ENCODE measurements around the gene CDKAL1.

CDKAL1 gene

DNA sequence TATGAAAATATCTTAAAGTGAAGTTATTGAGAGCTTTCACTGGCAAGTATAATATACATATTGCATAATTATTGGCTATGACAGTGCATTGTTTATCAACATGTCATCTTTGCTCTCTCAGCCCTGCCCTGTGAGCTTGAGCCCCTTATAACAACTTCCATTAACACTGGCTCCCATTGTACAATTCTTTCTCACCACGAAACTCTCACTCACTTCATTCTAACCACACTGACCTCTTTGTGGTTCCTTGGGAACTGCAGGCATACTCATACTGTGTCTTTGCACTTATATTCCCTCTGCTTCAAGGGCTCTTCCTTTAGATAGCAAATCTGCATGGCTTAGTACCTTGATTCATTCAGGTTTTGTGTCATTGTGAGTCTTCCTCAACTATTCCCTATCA is 411.8 kb downstream of the CDKAL1 start:
- H3K4me3 ChIP-seq (ENCODE audit: low read depth, low read length): no peak overlapping the region

DNA sequence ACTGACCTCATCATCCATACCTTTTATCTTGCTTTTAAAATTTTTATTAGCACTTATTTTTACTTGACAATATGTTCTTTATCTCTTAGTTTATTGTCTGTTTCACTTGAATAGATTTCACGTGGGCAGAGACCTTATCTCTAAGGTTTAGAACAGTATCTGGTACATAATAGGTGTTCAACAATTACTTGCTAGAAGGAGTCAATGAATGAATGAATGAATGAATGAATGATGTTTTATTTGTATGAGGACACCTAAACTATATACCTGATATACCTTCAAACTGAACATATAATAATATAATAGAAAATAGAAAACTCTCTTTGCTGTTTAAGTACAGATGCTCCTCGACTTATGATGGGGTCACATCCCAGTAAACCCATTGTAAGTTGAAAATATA is 412.6 kb downstream of the CDKAL1 start:
- no peak overlapping the region for H3K4me3 ChIP-seq (ENCODE audit: low read depth, low read length)

DNA sequence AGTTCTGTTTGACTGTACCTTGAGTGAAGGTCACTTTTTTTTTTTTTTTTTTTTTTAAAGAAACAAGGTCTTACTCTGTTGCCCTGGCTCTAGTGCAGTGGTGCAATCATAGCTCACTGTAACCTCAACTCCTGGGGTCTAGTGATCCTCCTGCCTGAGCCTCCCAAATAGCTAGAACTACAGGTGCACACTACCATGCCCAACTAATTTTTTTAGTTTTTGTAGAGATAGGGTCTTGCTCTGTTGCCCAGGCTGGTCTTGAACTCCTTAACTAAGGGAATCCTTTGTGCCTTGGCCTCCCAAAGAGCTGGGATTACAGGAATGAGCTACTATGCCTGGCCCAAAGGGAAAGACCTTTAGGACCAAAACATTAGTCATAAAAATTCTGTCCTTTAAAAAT is 413.7 kb downstream of the CDKAL1 start:
- H3K4me3 ChIP-seq (ENCODE audit: low read depth, low read length): no peak overlapping the region

DNA sequence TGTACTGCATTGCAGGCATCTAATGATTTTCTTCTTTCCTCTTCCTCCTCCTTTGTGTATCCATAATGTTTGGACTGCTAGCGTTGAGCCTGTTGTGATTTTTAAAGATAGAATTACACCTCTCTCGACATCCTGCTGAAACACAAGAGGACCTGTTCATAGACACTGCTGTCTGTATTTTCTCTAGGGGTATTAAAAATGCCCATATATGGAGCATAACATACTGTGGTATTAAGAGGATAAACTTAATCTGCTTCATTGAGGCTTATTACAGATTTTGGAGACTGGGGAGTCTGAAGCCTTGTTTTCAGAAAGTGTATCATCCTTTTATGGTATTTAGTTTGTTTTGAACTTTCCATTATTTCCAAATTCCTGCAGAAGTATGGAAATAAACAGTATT is 414.3 kb downstream of the CDKAL1 start:
- H3K4me3 ChIP-seq (ENCODE audit: low read depth, low read length): no peak overlapping the region

DNA sequence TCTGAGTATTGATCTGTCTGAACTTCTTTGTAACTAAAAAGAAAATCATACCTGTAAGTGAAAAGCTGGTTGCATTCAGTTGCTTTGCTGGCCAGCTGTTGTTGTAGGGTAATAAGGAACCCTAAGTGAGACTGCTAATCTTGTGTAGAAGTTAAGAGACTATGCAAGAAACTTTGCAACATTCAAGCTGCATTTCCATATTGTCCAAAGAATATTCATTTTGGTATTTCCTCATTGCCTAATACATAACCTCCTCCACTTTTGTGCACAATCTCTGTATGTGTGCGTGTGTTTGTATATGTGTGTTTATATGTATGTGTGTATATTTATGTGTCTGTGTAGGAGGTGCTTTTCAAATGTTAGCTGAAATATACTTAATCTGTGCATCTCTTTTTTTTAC is 414.9 kb downstream of the CDKAL1 start:
- no peak overlapping the region for H3K4me3 ChIP-seq (ENCODE audit: low read depth, low read length)

DNA sequence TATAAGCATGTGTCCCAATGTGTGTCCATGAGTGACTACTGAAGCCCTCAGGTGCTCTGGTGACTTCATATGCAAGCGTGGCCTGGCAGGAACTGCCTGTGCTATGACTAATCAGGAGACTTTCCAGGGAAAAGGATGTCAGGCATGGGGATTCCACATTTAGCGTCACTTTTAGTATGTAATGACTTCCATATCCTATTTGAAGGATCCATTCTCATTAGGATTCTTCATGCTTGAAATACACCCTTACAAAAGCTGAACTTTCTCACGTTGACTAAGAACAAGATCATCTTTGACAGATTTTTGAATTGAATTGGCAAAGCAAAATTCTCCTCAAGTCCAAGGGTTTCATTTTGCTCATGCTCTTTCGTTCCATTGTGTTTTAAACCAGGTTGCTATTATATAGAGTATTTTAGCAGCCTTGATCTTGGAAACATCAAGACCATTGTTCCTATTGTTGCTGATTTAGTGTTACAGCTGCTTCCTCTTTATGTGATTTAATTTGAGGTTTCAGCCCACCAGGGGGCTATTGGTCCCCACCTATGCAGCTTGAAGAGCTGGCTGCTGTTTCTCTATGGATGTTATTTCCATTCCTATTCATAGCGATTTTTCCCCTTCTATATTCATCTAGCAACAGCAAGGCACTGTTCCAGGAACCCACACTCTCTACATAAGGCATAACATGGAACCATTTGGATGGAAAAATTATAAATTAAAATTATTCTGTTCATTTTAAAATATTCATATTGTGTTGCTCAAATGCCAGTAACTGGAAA is 418.6 kb downstream of the CDKAL1 start:
- no peak overlapping the region for H3K4me3 ChIP-seq (ENCODE audit: low read depth, low read length)

DNA sequence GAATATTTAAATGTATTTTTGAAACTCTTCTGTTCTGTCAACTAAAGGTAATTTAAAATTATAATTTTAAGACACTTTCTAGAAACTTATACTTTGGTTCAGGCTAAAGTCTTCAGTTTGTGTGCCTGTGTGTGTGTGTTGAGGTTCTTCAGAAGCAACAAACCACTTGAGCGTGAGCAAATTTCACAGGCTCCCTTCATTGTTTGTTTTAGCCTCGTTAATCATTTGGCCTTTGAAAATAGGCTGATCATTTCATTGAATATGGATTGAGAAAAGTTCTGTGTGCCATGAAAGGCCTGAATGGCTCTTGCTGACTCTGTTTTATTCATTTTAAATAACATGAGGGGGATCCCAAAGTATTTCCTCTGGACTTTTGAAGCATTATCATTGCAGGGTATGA is 420.1 kb downstream of the CDKAL1 start:
- no peak overlapping the region for H3K4me3 ChIP-seq (ENCODE audit: low read depth, low read length)

DNA sequence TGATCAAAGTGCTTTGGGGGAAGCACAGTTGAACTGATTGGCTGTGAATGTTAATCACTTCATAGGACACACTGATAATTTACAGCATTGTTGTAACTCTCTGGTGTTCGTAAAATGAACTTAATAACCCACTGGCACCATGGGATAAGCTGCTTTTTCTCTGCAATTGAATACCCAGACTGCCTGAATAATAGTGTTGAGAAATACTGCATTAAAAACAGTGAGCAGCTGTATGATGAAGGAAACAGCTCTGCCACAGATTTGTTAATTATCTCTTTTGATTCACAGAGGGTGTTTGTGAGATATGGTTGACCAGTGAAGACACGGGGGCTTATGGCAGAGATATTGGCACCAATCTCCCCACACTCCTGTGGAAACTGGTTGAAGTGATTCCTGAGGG is 420.9 kb downstream of the CDKAL1 start:
- no peak overlapping the region for H3K4me3 ChIP-seq (ENCODE audit: low read depth, low read length)

DNA sequence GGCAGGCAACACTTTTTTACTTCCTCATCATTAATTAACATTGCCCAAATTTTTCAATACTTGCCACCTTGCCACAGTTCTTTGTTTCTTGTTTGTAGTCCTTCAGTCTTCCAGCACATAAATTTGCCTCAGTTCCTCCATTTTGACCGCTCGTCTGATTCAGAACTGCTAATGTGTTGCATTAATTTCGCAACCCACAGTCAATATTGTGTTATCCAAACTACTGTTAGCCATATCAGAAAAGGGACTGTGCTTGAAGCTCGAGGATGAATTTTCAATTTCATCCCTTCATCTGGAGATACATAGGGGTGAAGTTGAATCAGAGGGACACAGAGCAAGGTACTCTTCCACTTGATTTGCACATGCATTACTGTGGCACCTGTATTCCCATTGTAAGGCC is 421.5 kb downstream of the CDKAL1 start:
- H3K4me3 ChIP-seq (ENCODE audit: low read depth, low read length): no peak overlapping the region

DNA sequence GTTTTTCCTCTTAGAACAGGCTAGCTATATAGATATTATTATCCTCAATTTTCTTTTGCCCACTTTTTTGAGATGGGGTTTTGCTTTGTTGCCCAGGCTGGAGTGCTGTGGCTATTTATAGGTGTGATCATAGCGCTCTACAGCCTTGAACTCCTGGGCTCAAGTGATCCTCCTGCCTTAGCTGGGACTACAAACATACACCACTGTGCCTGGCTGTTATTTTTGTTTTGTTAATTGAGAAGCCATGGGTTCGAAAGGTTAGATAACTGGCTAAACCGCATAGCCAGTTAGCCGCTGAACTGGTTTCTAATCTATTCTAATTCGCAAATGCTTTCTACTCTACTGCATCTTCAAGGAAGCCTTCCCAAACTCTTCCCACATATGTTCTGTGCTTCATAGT is 425.8 kb downstream of the CDKAL1 start:
- no peak overlapping the region for H3K4me3 ChIP-seq (ENCODE audit: low read depth, low read length)

DNA sequence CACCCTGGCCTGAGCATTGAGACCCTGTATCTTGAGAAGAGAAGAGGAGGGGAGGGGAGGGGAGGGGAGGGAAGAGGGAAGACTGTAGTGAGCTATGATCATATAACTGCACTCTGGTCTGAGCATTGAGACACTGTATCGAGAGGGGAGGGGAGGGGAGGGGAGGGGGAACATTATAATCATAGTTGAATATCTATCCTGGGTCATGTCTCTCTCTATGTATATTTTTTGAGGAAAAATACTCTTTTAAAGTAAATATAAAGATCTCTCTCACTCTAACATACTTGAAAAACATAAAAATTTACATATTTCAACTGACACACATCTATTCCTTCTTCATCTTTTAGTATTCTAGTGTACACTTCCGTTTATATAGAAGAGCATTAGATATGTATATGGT is 431.0 kb downstream of the CDKAL1 start:
- H3K4me3 ChIP-seq (ENCODE audit: low read depth, low read length): no peak overlapping the region

DNA sequence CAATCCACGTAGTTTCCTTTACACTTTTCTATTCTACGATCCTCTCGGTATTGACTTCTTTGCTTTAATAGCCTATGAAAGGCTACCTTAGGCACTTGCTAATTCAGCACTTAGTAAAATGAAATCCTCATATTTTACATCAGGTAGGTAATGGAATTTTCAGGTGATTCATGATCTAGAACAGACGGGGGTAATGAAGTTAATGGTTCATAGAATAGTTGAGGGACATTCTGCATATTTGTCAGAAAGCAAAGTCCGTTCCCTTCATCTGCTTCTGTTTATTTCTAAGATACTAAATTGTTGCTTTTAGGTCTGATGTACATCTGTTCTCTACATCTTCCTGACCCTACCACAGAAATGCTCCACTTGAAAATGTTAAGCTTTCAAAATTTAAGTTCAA is 431.7 kb downstream of the CDKAL1 start:
- H3K4me3 ChIP-seq (ENCODE audit: low read depth, low read length): no peak overlapping the region

DNA sequence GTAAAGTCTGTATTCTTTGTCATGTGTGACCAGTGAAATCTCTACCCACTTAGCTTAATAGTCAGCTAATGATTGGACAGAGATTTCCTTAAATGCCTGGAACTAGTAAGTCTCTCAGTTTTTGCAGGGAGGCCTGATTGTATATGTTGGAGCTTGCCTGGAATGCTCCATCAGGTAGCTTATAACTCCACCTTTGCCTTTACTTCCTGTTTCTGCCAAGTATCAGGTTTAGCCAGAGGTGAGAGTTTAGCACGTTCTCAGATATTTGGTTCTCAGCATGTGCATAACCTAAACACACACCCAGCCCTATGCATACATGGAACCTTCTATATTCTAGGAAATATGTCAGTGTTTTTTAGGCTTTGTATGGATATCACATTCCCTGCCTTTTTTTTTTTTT is 435.3 kb downstream of the CDKAL1 start:
- no peak overlapping the region for H3K4me3 ChIP-seq (ENCODE audit: low read depth, low read length)

DNA sequence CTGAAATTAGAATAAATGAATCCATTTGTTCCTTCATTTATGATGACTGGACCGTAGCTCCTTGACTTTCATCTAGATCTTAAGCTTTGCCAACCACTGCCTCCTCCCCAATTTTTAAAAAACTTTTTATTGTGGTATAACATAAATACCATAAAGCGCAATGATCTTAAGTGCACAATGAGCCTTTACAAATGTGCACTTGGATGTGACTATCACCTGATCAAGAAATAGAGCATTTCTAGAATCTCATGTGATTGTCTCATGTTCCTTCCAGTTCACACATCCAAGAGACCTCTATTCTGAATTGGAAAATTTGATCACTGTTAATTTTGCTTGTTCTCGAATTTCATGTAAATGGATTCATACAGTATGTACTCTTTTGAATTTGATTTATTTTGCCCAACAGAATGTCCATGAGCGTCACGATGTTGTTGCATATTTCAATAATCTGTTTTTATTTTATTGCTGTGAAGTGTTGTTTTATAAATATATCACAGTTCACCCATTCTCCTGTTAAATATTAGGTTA is 442.2 kb downstream of the CDKAL1 start:
- H3K4me3 ChIP-seq (ENCODE audit: low read depth, low read length): no peak overlapping the region

DNA sequence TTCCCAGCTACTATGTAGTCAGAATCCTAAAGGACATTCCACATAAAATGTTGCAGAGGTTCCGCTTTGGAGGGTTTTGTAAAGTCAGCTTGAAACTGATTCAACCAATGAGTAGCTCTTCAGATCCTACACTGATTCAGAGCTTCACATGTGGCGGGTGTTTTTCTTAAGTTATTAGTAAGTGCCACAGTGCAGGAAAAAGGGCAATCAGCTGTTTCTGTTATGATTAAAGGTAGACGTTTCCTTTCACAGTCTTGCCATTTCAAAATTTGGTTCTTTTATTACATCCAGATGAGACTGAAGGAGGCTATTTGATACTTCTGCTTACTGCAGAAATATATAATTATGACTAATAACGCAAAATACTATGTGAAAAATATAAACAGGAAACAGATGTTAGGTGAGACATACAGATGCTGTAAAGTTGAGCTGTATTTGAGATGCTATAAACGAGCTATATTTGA is 443.9 kb downstream of the CDKAL1 start:
- no peak overlapping the region for H3K4me3 ChIP-seq (ENCODE audit: low read depth, low read length)

DNA sequence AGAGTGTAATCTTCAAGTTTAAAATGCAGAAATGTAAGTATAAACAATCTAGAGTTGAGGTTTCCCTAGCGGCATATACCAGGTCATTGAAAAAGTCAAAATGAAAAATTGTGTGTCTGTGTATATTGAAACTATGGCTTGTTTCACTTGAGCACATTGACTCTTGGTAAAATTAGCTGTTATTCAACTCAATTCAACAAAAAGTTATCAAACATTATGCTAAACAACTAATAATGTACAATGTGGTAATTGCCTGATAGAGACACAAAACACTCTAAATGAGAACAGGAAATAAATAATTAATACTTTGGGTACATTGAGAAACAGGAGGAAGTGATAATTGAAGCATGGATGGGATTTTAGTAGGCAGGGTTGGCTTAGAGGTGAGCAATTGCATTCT is 444.8 kb downstream of the CDKAL1 start:
- no peak overlapping the region for H3K4me3 ChIP-seq (ENCODE audit: low read depth, low read length)

DNA sequence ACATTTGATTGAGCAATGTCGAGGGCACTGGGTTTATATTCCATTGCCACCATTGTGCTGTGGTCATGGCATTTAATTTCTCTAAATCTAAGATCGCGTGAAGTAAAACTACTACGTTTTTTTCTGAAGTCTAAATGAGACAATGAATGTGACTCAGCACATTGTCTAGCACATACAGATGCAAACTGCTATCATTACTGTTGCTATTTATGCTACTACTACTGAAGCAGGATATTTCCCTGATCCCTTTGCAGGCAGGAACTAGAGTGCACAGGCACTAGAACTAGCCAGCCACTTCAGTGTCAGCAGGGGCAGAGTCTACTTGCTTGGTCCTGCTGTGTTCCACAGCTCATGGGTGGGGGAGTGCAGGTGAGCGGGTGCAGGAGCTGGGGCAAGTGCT is 449.7 kb downstream of the CDKAL1 start:
- no peak overlapping the region for H3K4me3 ChIP-seq (ENCODE audit: low read depth, low read length)

DNA sequence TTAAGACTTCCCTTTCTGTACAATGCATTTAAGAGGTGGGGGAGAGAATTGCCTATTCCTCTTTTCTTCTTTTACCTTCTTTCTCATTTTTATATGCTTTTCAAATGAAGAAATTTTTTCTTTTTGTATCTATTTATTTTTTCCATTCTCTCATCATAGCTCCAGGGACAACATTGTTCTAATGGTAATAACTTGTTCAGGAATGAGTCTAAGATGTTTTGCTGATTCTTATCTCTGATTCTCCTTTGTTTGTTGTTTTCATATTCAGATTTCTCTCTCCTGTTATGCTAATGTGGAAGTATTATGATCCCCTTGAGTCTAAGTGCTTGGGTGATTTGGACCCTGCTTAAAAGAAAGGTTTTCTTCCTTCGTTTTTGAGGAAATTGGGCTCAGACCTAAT is 451.6 kb downstream of the CDKAL1 start:
- H3K4me3 ChIP-seq (ENCODE audit: low read depth, low read length): no peak overlapping the region

DNA sequence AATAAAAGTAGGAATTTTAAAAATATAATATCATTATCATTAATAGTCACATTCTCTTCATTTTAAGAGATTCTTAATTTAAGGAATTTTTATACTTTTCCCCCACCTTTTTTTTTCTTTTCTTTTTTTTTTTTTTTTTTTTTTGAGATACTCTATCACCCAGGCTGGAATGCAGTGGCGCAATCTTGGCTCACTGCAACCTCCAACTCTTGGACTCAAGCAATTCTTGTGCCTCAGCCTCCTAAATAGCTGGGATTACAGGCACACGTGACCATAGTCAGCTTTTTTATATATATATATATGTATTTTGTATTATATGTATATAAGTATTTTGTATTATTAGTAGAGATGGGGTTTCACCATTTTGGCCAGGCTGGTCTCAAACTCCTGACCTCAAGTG is 457.7 kb downstream of the CDKAL1 start:
- H3K4me3 ChIP-seq (ENCODE audit: low read depth, low read length): no peak overlapping the region

DNA sequence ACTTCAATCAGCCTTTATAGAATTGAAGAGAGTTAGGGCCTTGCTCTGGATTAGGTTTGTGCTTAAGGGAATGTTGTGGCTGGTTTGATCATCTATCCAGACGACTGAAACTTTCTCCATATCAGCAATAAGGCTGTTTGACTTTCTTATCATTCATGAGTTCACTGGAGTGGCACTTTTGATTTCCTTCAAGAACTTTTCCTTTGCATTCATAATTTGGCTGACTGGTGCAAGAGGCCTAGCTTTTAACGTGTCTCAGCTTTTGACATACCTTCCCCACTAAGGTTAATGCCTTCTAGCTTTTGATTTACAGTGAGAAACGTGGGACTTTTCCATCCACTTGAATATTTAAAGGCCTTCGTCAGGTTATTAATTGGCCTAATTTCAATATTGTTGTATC is 461.8 kb downstream of the CDKAL1 start:
- H3K4me3 ChIP-seq (ENCODE audit: low read depth, low read length): no peak overlapping the region

DNA sequence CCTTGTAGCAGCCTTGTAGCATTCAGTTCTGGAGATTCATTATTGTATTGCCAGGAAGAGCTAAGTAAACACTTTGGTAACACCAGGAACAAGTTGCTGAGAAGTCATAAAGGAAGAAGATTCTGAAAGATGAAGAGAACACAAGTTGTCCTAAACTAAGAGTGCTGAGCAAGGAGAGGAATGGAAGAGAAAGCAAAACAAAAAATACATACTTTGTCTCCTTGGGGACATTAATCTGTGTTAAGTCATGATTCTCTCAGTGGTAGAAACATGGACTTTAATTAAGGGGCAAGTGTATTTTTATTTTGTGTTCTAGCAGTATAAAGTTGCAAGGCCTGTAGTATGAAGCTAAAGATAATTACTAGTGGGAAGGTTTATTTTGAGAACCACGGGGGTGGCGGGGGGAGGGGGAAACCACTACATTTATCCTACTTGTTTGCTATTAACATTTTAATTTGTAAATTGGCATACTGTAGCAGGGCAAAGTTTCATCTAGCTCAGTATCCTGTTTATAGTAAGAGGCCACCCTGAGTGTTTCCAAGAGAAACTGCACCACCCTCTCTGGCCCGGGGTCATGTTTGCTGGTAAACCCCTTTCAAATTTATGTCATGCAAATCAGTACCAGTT is 463.0 kb downstream of the CDKAL1 start:
- no peak overlapping the region for H3K4me3 ChIP-seq (ENCODE audit: low read depth, low read length)

DNA sequence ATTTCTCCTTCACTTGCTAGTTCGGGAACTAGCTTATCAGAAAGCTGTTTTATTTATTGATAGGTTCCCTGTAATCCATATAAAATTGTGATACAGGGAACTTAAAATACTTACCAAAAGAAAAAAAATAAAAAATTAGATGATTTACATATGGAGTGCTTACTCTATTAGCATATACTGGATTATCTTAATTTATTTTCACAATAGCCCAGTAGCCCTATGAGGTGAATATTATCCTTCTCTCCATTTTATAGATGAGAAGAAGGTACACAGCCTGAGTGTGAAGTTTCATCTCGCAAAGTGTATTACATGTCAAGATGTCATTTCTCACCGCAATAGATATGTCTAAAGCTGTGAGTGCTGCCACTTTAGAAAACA is 463.5 kb downstream of the CDKAL1 start:
- no peak overlapping the region for H3K4me3 ChIP-seq (ENCODE audit: low read depth, low read length)
